HG03575 (cell line): ENCODE data around the gene FBXO10.
"Not testable (repeated sequence)": the region's sequence is repeated elsewhere in the genome, so short reads cannot be mapped to it uniquely, and the experiment has no call there.

Experiments
- ATAC-seq: cut with Tn5 transposase; IDR thresholded peaks from one replicate; pipeline ENCODE4 v1.9.1; 2021; ENCODE audit not compliant: unreplicated experiment, insufficient number of reproducible peaks, low FRiP score; ENCODE audit errors: extremely low read depth

The FBXO10 gene

GRCh38 chr9:37496020-37496419 is 80.2 kb downstream of the FBXO10 start:
- ATAC-seq = no peak

- ATAC-seq = no peak
Measured at GRCh38 chr9:37495571-37495970, 80.6 kb downstream of the FBXO10 start.

- no peak for ATAC-seq
Measured at GRCh38 chr9:37491939-37492338, 84.2 kb downstream of the FBXO10 start.

GRCh38 chr9:37486616-37487548 is 89.3 kb downstream of the FBXO10 start:
- no peak for ATAC-seq

- no peak for ATAC-seq
Measured at GRCh38 chr9:37486256-37486615, 89.9 kb downstream of the FBXO10 start.

GRCh38 chr9:37485389-37486255 is 90.6 kb downstream of the FBXO10 start, which contains the start of gene POLR1E:
TSS of gene POLR1E (plus strand) at chr9:37485948. CDS start at chr9:37486048, 100 bp downstream.
- peak; percentile 65 for ATAC-seq

- ATAC-seq = no peak
Measured at GRCh38 chr9:37480759-37481158, 95.4 kb downstream of the FBXO10 start.

- ATAC-seq = not testable (repeated sequence)
Measured at GRCh38 chr9:37477987-37478619, 98.1 kb downstream of the FBXO10 start.

GRCh38 chr9:37477443-37477842 is 98.7 kb downstream of the FBXO10 start:
- not testable (repeated sequence) for ATAC-seq

- no peak for ATAC-seq
Measured at GRCh38 chr9:37476930-37477329, 99.2 kb downstream of the FBXO10 start.

- ATAC-seq = no peak
Measured at GRCh38 chr9:37474438-37474837, 101.7 kb downstream of the FBXO10 start.

GRCh38 chr9:37473982-37474381 is 102.2 kb downstream of the FBXO10 start:
- not testable (repeated sequence) for ATAC-seq

GRCh38 chr9:37471942-37472684 is 104.1 kb downstream of the FBXO10 start:
- ATAC-seq = no peak

- no peak for ATAC-seq
Measured at GRCh38 chr9:37468620-37469019, 107.6 kb downstream of the FBXO10 start.

- not testable (repeated sequence) for ATAC-seq
Measured at GRCh38 chr9:37467530-37467929, 108.7 kb downstream of the FBXO10 start.

GRCh38 chr9:37466037-37466709 is 110.0 kb downstream of the FBXO10 start:
- peak; percentile 1 for ATAC-seq

GRCh38 chr9:37465249-37466036 is 110.7 kb downstream of the FBXO10 start, which contains the start of gene ZBTB5:
TSS of gene ZBTB5 (minus strand) at chr9:37465450. CDS start at chr9:37442551, 22,899 bp downstream.
- peak; percentile 63 for ATAC-seq
